ENCODE data around the gene OLFML3. TPM values are rescaled to one million over a fixed set of nuclear protein-coding genes. Genes with fewer than 3 reads are reported as not detected.

The OLFML3 gene
- total and polyA plus RNA-seq, 2 of the 13 experiments (the other 11 are each of a cell fraction or from before 2014, with no cell fraction given) = 2.0 to 5.1 TPM

DNA sequence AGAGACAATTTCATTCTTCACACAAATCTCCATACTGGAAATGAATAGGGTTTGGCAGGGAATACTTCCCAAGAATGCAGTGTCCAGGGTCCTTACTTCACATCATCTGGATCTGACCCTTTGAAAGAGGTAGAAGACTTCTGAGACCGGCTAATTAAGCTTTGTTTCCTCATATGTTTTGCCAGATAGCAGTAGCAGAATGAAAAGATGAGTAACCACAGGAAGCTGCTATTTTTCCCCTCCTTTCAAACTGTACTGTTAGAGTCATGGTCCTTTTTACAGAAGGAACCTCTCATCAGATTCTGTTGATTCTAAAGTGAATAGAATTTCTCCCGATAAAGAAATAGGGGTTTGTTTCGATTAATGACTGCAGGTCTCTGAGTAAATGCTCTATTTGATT lies 1.4 kb upstream of the OLFML3 start:
- intact Hi-C loops (cut with micrococcal nuclease; ENCODE audit: unreplicated experiment) (loop anchor here (1.0 to 2.0 kb wide), 2 partner anchors 241 to 305 kb away; no protein-coding TSS in a partner anchor), in situ Hi-C loops (cut with HindIII; ENCODE audit: extremely low pct_ligation_motif_present, low pct_unique_long_range_greater_than_20kb) (loop anchor here (5.0 kb wide), 1 partner anchor 304 kb away; no protein-coding TSS in a partner anchor)
- H3K9ac ChIP-seq (ENCODE audit: insufficient read depth, low read depth, low read length) = no peak overlapping the region
- no peaks in the 10 kb centered on the region for H4K20me1 ChIP-seq (ENCODE audit: insufficient read depth, low read length)
- no peak overlapping the region for H3K4me2 ChIP-seq (ENCODE audit: low read depth, low read length)
- ATAC-seq (no peak), FAIRE-seq (no peak), DNase-seq (ENCODE audit: low spot score) (no peak)
- H3K27me3 ChIP-seq (ENCODE audit: control insufficient read depth in 1 of 2, insufficient read depth in 2 of 2, low read length in 2 of 2) = no peaks in the 10 kb centered on the region; a peak in 1 of 5 replicates
- H3K4me1 ChIP-seq (ENCODE audit: insufficient read depth, low read length) = peaks cover 34% of the 10 kb centered on the region
- TF ChIP-seq ZSCAN31 (CRISPR knock-in tag; IDR thresholded peaks at IDR 0.05; ENCODE audit: low read depth) = no peak
- TF ChIP-seq, protein P1, sequence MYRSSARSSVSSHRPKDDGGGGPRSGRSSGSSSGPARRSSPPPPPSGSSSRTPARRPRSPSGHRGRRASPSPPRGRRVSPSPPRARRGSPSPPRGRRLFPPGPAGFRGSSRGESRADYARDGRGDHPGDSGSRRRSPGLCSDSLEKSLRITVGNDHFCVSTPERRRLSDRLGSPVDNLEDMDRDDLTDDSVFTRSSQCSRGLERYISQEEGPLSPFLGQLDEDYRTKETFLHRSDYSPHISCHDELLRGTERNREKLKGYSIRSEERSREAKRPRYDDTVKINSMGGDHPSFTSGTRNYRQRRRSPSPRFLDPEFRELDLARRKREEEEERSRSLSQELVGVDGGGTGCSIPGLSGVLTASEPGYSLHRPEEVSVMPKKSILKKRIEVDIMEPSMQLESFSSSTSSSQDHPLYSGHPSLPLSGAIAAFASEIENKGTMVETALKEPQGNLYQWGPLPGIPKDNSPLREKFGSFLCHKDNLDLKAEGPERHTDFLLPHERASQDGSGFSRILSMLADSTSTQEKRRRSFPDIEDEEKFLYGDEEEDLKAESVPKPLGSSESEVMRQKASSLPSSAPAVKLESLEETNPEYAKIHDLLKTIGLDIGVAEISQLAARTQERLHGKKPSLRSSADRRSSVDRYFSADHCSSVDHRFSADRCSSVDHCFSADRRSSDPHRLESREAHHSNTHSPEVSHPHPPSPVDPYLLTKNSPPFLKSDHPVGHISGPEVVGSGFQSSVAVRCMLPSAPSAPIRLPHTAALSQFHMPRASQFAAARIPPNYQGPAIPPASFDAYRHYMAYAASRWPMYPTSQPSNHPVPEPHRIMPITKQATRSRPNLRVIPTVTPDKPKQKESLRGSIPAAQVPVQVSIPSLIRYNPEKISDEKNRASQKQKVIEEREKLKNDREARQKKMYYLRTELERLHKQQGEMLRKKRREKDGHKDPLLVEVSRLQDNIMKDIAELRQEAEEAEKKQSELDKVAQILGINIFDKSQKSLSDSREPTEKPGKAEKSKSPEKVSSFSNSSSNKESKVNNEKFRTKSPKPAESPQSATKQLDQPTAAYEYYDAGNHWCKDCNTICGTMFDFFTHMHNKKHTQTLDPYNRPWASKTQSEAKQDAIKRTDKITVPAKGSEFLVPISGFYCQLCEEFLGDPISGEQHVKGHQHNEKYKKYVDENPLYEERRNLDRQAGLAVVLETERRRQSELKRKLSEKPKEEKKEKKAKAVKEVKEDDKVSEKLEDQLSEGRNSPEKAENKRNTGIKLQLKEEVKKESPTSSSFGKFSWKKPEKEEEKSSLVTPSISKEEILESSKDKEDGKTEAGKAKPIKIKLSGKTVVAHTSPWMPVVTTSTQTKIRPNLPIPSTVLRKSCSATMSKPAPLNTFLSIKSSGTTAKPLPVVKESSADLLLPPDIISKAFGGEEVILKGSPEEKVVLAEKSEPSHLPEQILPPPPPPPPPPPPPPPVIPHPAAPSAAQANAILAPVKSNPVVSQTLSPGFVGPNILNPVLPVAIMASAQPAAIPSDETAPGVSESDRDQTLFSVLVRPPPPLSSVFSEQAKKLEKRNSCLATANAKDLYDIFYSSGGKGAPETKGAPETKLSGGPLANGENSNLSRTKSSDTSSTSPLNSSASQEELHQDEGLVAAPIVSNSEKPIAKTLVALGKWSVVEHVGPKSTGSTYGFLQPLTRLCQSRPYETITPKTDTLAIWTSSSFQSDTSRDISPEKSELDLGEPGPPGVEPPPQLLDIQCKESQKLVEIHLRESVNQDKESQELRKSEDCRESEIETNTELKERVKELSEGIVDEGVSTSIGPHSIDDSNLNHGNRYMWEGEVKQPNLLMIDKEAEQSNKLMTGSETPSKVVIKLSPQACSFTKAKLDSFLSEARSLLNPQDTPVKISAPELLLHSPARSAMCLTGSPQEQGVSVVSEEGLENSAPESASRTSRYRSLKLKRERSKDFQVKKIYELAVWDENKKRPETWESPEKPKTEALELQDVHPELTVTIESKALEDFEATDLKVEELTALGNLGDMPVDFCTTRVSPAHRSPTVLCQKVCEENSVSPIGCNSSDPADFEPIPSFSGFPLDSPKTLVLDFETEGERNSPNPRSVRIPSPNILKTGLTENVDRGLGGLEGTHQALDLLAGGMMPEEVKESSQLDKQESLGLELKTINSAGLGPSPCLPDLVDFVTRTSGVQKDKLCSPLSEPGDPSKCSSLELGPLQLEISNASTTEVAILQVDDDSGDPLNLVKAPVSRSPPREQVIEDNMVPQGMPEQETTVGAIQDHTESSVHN (CRISPR knock-in tag; IDR thresholded peaks at IDR 0.05) = no peak
- no peak for TF ChIP-seq KLF13 (CRISPR knock-in tag; IDR thresholded peaks at IDR 0.05)
- TF ChIP-seq KAT7 (CRISPR knock-in tag; IDR thresholded peaks at IDR 0.05; ENCODE audit: borderline replicate concordance) = no peak
- no peak for TF ChIP-seq TOE1 (CRISPR knock-in tag; IDR thresholded peaks at IDR 0.05)
- TF ChIP-seq SMAD3 (CRISPR knock-in tag; IDR thresholded peaks at IDR 0.05) = no peak
- TF ChIP-seq PHF8 (CRISPR knock-in tag; IDR thresholded peaks at IDR 0.05) = no peak
- no peak for TF ChIP-seq NPAS2 (CRISPR knock-in tag; IDR thresholded peaks at IDR 0.05; ENCODE audit: borderline replicate concordance)
- H3K27ac ChIP-seq (ENCODE audit: extremely low read length, insufficient read depth, low read length) = no peak overlapping the region
- no peaks in the 10 kb centered on the region for H3K9me3 ChIP-seq (ENCODE audit: low read length)
- H3K36me3 ChIP-seq (replicated peaks in 1 of 2; ENCODE audit: control insufficient read depth in 1 of 2, insufficient read depth in 2 of 2, low read length in 2 of 2) = peaks cover 7 to 16% of the 10 kb centered on the region in 2 experiments
- no peak overlapping the region for H2AFZ ChIP-seq (ENCODE audit: low read length)
- H3K79me2 ChIP-seq (ENCODE audit: insufficient read depth, low read length) = no peaks in the 10 kb centered on the region
- 78% methylated on average over 3 of the region's 3 CpGs for WGBS (ENCODE audit: low lambda C conversion rate)
- BruUV-seq (replicated peaks) = no TSS peak
- CTCF ChIA-PET (ENCODE audit: low intra/inter-chr PET ratio, low total read pairs) = interaction anchor here (2.4 to 2.7 kb wide), 2 partner anchors 305 to 369 kb away, joined by 11 to 20 read pairs; no protein-coding TSS in a partner anchor
- H3K4me3 ChIP-seq (replicated peaks in 1 of 3; ENCODE audit: insufficient read depth in 1 of 3, low read depth in 2 of 3, low read length in 3 of 3) = no peak overlapping the region
- POLR2A ChIA-PET = no interaction called here

Measured in HepG2 (cell line).